NB4 (cell line): ENCODE results near the gene MYLK.

Experiments used
- POLR2A ChIP-seq: IDR thresholded peaks from 2 replicates; pipeline ENCODE4 v1.6.1; 2011; ENCODE audit warnings: mild to moderate bottlenecking; ENCODE audit not compliant: insufficient read length; ENCODE audit errors: extremely low read depth
- TF ChIP-seq, protein P1 (sequence below): IDR thresholded peaks from one replicate; pipeline ENCODE4 v1.5.1; 2012; ENCODE audit warnings: low read depth, low read length
- TF ChIP-seq, protein P2 (sequence below): IDR thresholded peaks from 2 replicates; pipeline ENCODE4 v1.6.1; 2011; ENCODE audit warnings: low read depth, low read length

DNA sequence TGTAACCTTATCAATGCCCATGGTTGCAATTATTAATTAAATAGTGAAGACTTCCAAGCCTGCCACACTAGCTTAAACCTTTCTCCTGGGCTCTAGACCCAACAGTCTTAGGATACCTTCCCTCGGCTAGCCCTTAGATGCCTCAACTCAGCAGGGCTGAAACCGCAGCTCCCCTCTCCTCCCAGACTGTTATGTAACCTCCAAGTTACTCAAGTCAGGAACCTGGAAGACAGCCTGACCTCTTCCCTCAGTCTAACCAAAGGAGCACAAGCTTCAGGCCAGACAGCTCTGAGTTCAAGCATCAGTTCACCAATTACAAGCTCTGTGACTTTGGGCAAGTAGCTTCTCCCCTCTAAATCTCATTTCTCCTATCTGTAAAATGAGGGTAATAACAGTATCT is 228.7 kb downstream of the MYLK start:
- TF ChIP-seq, protein P1, sequence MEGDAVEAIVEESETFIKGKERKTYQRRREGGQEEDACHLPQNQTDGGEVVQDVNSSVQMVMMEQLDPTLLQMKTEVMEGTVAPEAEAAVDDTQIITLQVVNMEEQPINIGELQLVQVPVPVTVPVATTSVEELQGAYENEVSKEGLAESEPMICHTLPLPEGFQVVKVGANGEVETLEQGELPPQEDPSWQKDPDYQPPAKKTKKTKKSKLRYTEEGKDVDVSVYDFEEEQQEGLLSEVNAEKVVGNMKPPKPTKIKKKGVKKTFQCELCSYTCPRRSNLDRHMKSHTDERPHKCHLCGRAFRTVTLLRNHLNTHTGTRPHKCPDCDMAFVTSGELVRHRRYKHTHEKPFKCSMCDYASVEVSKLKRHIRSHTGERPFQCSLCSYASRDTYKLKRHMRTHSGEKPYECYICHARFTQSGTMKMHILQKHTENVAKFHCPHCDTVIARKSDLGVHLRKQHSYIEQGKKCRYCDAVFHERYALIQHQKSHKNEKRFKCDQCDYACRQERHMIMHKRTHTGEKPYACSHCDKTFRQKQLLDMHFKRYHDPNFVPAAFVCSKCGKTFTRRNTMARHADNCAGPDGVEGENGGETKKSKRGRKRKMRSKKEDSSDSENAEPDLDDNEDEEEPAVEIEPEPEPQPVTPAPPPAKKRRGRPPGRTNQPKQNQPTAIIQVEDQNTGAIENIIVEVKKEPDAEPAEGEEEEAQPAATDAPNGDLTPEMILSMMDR, result no peak
- no peak for TF ChIP-seq POLR2A
- TF ChIP-seq, protein P2, sequence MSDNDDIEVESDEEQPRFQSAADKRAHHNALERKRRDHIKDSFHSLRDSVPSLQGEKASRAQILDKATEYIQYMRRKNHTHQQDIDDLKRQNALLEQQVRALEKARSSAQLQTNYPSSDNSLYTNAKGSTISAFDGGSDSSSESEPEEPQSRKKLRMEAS, result no peak
